Iris pigment epithelial cell (primary cell): ENCODE results near the gene CES2.
"Not testable (repeated sequence)": the region's sequence is repeated elsewhere in the genome, so short reads cannot be mapped to it uniquely, and the experiment has no call there.

ENCODE experiments used
- DNase-seq: peaks from one replicate; pipeline ENCODE4 v3.0.0-alpha.2; 2011; ENCODE audit warnings: low read depth

The CES2 gene

GRCh38 chr16:66935314-66936011 is at the start of gene CES2:
TSS of gene CES2 (plus strand) at chr16:66935516. CDS start at chr16:66935636, 120 bp downstream.
- peak; percentile 35 for DNase-seq

DNA sequence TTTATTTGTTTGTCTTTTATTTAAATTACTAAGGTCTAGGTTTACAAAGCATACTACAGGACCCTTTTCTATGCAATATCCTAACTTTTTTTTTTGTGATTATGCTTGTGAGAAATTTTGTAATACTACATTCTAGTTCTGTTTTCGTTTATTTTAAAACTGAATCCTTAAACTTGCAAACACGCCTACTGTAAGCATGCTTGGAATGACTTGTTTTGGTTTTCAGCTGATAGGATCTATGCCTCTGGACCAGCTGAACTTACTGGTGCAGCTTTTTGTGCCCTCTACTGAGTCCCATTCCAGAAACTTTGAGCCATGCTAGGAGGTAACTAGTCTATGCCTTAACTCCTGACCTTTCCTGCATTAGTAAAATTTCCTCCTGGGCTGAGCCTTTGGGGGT is 49.0 kb upstream of the CES2 start:
- DNase-seq = no peak

- no peak for DNase-seq
Observed at GRCh38 chr16:66886914-66887313, 48.4 kb upstream of the CES2 start.

GRCh38 chr16:66888647-66889615 is 46.4 kb upstream of the CES2 start:
- DNase-seq = no peak

GRCh38 chr16:66889622-66890021 is 45.7 kb upstream of the CES2 start:
- DNase-seq = no peak

- no peak for DNase-seq
Observed at GRCh38 chr16:66890799-66891198, 44.5 kb upstream of the CES2 start.

DNA sequence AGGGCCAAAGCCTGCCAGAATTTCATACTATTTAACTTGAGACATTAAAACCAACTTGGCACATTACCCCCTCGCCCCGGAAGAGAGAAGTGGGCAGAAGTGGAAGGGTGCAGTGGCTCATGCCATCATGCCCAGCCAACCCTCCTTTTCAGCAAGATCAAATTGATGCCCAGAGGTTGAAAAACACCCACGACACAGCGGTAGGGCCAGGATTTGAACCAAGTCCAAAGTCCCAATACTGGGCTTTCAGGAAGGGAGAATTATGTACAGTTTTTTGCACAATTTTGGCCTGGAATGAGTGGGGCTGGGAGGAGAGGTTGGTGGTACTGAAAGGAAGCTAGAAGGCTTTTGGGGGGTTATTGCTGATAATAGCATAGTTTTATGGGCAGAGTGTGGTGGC is 44.0 kb upstream of the CES2 start:
- no peak for DNase-seq

DNA sequence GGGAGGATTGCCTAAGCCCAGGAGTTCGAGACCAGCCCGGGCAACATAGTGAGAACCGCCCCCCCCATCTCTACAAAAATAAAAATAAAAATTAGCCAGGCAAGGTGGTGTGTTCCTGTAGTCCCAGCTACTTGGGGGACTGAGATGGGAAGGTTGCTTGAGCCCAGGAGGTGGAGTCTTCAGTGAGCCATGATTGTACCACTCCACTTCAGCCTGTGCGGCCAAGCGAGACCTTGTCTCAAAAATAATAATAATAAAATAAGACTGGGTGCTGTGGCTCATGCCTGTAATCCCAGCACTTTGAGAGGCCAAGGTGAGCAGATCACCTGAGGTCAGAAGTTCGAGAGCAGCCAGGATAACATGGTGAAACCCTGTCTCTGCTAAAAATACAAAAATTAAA is 43.5 kb upstream of the CES2 start:
- no peak for DNase-seq

GRCh38 chr16:66894055-66894454 is 41.3 kb upstream of the CES2 start:
- DNase-seq = no peak

- peak; percentile 71 for DNase-seq
Observed at GRCh38 chr16:66894948-66895688, 40.2 kb upstream of the CES2 start.

GRCh38 chr16:66895689-66895979 is 39.7 kb upstream of the CES2 start:
- no peak for DNase-seq

- DNase-seq = no peak
Observed at GRCh38 chr16:66895999-66896398, 39.3 kb upstream of the CES2 start.

DNA sequence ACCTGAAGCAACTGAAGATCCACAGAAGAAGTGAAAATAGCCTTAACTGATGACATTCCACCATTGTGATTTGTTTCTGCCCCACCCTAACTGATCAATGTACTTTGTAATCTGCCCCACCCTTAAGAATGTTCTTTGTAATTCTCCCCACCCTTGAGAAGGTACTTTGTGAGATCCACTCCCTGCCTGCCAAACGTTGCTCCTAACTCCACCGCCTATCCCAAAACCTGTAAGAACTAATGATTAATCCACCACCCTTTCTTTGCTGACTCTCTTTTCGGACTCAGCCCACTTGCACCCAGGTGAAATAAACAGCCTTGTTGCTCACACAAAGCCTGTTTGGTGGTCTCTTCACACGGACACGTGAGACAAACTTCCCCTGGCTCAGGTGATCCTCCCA is 38.6 kb upstream of the CES2 start:
- not testable (repeated sequence) for DNase-seq

DNA sequence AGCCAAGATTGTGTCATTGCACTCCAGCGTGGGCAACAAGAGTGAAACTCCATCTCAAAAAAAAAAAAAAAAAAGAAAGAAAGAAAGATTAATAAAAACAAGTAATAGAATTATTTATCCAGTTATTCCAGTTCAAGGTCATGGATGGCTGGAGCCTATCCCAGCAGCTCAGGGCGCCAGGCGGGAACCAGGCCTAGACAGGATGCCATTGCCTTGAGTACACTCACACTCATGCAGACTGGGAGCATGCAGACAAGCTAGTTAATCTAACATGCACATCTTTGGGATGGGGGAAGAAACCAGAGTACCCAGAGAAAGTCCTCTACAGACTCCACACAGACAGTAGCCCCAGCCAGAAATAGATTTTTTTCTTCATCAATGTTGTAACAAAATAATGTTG is 37.1 kb upstream of the CES2 start:
- no peak for DNase-seq

GRCh38 chr16:66898933-66899309 is 36.4 kb upstream of the CES2 start:
- DNase-seq = no peak

GRCh38 chr16:66899310-66899944 is 35.9 kb upstream of the CES2 start:
- peak; percentile 78 for DNase-seq

DNA sequence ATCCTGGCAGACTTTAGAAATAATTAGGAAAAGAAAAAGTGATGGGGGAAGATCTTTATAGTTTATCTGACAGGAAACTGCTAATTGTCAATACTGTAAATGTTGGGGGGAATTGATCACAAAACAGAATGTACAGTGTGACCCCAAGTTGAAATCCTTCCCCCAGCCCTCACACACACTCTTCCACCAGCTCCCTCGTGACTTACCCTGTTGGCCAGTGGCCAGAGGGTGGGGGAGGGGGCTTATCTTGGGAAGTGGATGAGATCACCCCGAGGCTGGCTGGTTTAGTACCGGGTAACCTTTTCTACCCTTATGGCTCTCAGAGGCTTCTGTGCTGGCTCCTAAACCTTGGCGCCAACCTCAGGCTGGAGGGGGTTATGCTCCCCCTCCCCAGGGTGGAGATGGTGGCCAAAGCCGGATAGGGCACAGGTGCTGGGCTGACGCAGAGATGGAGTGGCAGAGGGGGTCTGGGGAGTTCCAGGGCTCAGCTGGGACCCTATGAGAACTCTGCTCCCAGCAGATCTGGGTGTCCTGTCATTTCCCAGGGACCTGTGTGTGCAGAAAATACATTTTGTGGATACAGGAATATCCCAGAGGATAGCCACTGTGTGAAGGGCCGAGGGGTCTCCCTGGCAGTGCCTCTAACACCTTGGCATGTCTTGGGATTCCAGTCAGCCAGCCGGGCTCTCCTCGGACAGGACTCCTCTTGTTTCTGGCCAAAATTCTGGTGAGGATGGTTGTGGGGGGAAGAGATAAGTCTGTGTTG is 35.2 kb upstream of the CES2 start:
- DNase-seq = peak; percentile 84

DNA sequence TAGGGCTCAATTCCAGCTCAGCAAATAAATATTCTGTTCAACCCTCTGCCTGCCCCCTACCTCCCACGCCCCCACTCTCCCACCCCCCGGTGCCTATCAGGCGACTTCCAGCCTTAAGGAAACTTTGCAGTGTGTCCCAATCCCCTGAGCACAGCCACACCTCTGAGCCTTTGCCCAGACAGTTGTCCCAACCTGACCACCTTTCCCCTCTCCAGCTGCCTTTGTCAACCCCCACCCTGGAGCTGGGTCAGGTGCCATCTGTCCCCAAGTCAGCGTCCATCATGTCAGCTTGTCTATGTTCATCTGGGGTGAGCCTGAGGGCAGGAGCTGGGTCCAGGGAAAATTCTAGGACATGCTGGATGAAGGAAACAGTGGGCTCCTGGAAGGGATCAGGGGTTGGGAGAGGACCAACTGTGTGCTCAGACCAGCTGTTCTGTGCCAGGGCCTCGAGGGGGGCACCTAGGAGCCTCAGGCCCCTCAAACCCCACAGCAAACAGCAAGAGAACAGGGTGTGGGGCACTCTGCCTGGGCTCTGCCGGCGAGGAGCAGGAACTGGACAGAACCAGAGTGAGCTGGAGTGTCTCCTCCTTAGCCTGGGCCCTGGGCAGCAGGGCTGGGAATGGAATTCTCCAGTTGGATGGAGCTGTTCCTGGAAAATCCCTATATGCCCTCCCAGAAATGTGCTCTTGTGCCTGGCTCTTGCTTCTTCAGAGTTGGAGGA is 34.4 kb upstream of the CES2 start:
- DNase-seq = no peak

DNA sequence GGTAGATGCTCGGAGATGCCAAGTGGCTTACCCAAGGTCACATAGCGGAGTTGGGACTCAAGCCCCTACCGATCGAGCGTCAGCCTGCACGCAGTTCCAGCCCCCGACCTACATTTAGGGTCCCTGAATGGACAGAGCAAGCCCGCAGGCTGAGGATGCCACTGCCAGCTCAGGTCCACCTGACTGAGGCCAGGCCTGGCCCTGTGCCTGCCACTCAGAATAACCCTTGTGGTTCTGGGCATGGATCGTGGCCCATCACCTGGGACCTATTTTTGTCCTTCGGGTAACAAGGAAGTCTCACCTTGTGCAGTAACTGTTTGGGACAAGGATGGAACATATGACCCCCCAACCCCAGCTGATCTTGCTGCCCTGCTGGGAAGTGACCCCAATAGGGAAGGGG is 33.7 kb upstream of the CES2 start:
- DNase-seq = no peak

DNA sequence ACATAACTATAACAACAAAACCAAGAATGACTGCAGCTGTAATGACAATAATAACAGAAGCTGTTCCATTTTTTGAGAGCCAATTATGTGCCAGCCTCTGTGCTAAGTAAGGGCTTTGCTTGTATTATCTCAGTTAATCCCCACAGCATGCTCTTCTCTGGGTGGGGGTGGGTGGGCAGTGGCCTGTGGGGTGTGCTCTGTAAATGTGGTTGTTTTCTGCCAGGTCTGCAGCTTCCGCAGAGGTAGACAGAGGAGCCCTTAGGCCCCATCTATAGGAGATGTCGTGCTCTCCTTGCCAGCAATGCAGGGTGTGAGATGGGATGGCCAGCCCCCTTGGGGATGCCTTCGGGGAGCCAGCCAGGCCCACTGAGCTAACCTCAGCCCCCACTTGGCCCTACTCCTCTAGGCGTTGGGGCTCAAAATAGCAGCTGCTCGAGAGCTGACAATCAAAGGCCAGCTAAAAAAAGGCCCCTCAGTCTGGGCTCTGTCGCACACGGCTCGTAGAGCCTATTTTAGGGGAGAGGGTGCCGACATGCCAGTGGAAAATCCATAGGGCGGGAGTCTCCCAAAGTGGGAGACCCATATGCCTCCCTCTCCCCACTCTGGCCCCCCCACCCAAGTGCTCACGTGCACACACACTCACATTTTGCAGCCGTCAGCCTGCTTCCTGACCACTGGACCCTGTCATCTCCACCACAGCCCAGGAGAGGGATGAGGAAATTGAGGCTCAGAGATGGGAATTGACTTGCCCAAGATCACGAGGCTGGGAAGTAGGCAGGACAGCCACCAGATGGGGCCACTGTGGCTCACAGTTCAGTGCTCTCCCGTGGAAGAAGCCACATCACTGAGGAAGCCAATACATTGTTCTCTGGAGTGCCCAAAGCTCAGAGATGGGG is 32.4 kb upstream of the CES2 start:
- no peak for DNase-seq
